ENCODE data around the gene ARRDC4.

DNA sequence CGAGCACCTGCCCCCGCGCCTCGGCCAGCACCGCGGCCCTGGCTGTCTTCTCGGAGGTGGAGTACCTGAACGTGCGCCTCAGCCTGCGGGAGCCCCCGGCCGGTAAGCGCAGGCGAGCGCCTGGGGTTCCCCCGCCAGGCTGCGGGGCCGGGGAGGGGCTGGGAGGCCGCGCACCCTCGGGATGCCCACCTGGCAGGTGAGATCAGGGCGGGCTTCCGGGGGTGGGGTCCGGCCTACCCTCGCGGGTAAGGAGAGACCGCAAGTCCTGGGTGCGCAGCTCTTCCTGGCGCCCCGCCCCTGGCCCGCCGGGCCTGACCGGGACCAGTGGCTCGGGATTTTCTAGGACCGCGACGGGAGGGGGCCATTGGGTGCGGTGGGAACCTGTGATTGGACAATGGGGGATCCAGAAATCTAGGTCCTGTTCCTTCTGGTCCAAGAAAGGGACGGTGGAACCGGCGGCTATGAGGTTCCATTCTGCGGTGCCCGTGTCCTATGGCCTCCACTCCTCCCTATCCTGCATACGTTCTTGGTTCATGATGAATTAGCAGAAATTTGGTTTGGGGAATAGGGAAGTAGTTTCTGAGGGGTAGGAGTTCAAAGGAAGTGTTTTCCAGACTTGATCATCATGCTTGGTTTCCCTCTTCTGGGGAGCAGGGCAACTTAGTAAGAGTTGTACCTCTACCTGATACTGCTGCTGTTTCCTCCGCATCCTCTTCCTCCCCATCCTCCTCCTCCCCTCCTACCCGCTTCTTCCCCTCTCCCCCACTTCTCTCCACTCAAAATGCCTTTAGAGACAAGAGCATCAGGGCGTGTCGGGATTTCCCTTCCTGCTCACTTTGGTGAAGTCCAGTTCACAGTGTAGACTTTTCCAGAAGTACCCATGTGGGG is 808 bp downstream of the ARRDC4 start:
- TF ChIP-seq, protein P1, sequence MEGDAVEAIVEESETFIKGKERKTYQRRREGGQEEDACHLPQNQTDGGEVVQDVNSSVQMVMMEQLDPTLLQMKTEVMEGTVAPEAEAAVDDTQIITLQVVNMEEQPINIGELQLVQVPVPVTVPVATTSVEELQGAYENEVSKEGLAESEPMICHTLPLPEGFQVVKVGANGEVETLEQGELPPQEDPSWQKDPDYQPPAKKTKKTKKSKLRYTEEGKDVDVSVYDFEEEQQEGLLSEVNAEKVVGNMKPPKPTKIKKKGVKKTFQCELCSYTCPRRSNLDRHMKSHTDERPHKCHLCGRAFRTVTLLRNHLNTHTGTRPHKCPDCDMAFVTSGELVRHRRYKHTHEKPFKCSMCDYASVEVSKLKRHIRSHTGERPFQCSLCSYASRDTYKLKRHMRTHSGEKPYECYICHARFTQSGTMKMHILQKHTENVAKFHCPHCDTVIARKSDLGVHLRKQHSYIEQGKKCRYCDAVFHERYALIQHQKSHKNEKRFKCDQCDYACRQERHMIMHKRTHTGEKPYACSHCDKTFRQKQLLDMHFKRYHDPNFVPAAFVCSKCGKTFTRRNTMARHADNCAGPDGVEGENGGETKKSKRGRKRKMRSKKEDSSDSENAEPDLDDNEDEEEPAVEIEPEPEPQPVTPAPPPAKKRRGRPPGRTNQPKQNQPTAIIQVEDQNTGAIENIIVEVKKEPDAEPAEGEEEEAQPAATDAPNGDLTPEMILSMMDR (conservative IDR thresholded peaks at IDR 0.05) = no peak
- TF ChIP-seq EZH2 (IDR thresholded peaks at IDR 0.05; ENCODE audit: low read depth) = no peak
